ENCODE measurements around the gene SPATA17. TPM values are rescaled to one million over a fixed set of nuclear protein-coding genes. Genes with fewer than 3 reads are reported as not detected.

The SPATA17 gene
- total and polyA plus RNA-seq, 10 of the 15 experiments (the other 5 are each of a cell fraction or from before 2014, with no cell fraction given): 0.08 to 0.27 (median 0.11) TPM; not detected in 6

DNA sequence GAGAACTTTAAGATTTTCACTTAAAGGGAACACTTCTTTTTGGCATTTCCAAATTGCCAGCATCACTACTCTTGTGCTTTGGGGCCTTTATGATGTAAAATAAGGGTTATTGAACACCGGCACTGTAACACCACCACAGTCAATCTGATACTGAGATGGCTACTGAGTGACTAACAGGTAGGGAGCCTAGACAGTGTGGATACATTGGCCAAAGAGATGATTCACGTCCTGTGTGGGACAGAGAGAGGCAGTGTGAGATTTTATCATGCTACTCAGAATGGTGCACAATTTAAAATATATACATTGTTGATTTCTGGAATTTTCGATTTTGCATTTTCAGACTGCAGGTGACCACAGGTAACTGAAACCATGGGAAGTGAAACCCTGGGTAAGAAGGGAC lies 261.6 kb downstream of the SPATA17 start (continued):
- TF ChIP-seq SRF (IDR thresholded peaks at IDR 0.05; ENCODE audit: low read depth in 2 of 2, low read length in 2 of 2): no peak
- TF ChIP-seq, protein P1, sequence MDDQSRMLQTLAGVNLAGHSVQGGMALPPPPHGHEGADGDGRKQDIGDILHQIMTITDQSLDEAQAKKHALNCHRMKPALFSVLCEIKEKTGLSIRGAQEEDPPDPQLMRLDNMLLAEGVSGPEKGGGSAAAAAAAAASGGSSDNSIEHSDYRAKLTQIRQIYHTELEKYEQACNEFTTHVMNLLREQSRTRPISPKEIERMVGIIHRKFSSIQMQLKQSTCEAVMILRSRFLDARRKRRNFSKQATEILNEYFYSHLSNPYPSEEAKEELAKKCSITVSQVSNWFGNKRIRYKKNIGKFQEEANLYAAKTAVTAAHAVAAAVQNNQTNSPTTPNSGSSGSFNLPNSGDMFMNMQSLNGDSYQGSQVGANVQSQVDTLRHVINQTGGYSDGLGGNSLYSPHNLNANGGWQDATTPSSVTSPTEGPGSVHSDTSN (IDR thresholded peaks at IDR 0.05; ENCODE audit: insufficient replicate concordance, low read depth, low read length): no peak
- TF ChIP-seq CHD2 (IDR thresholded peaks at IDR 0.05; ENCODE audit: borderline replicate concordance, low read depth, low read length): no peak
- TF ChIP-seq, protein P2, sequence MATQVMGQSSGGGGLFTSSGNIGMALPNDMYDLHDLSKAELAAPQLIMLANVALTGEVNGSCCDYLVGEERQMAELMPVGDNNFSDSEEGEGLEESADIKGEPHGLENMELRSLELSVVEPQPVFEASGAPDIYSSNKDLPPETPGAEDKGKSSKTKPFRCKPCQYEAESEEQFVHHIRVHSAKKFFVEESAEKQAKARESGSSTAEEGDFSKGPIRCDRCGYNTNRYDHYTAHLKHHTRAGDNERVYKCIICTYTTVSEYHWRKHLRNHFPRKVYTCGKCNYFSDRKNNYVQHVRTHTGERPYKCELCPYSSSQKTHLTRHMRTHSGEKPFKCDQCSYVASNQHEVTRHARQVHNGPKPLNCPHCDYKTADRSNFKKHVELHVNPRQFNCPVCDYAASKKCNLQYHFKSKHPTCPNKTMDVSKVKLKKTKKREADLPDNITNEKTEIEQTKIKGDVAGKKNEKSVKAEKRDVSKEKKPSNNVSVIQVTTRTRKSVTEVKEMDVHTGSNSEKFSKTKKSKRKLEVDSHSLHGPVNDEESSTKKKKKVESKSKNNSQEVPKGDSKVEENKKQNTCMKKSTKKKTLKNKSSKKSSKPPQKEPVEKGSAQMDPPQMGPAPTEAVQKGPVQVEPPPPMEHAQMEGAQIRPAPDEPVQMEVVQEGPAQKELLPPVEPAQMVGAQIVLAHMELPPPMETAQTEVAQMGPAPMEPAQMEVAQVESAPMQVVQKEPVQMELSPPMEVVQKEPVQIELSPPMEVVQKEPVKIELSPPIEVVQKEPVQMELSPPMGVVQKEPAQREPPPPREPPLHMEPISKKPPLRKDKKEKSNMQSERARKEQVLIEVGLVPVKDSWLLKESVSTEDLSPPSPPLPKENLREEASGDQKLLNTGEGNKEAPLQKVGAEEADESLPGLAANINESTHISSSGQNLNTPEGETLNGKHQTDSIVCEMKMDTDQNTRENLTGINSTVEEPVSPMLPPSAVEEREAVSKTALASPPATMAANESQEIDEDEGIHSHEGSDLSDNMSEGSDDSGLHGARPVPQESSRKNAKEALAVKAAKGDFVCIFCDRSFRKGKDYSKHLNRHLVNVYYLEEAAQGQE (IDR thresholded peaks at IDR 0.05; ENCODE audit: low read depth, low read length): no peak
- TF ChIP-seq SIN3A (IDR thresholded peaks at IDR 0.05; ENCODE audit: low read depth, low read length): no peak
- TF ChIP-seq ATF2 (IDR thresholded peaks at IDR 0.05; ENCODE audit: low read length): no peak
- no peak for TF ChIP-seq SMARCA5 (IDR thresholded peaks at IDR 0.05)
- no peak for TF ChIP-seq RELA (IDR thresholded peaks at IDR 0.05; ENCODE audit: borderline replicate concordance, partially characterized antibody)
- TF ChIP-seq ESRRA (IDR thresholded peaks at IDR 0.05; ENCODE audit: low read length): no peak
- TF ChIP-seq FOXK2 (IDR thresholded peaks at IDR 0.05): no peak
- TF ChIP-seq ZNF24 (IDR thresholded peaks at IDR 0.05): no peak

All from GM12878 (cell line).